ENCODE data around the gene TMEM269. TPM values are rescaled to one million over a fixed set of nuclear protein-coding genes. Genes with fewer than 3 reads are reported as not detected.

TMEM269 gene
- total and polyA plus RNA-seq, 10 of the 15 experiments (the other 5 are each of a cell fraction or from before 2014, with no cell fraction given): 0.02 to 0.26 (median 0.06) TPM; not detected in 2

GRCh38 chr1:42748461-42749410 lies 36.1 kb upstream of the TMEM269 start:
- Histone ChIP-seq H3K27me3 (replicated peaks in 1 of 2; ENCODE audit: control insufficient read depth in 2 of 2, insufficient read depth in 2 of 2, low read length in 1 of 2) (no peaks in the 10 kb centered on the region), H4K20me1 (ENCODE audit: control insufficient read depth, insufficient read depth) (no peaks in the 10 kb centered on the region), H2AFZ (ENCODE audit: control insufficient read depth, low read depth, low read length) (no peak overlapping the region), H3K79me2 (ENCODE audit: control insufficient read depth, insufficient read depth, low read length) (no peaks in the 10 kb centered on the region), H3K36me3 (ENCODE audit: control insufficient read depth in 2 of 2, insufficient read depth in 2 of 2, low read length in 1 of 2) (peaks cover 11% of the 10 kb centered on the region in 2 experiments; a peak in 3 of 4 replicates), H3K4me3 (no peak overlapping the region), H3K4me2 (ENCODE audit: control insufficient read depth, insufficient read depth) (no peak overlapping the region), H3K9me3 (replicated peaks; ENCODE audit: control insufficient read depth, insufficient read depth, low read length) (no peaks in the 10 kb centered on the region), H3K27ac (ENCODE audit: control insufficient read depth, insufficient read depth) (no peak overlapping the region), H3K4me1 (ENCODE audit: control insufficient read depth, insufficient read depth, low read length) (no peaks in the 10 kb centered on the region), H3K9ac (ENCODE audit: control insufficient read depth, insufficient read depth, low read length) (no peak overlapping the region)
- FAIRE-seq (no peak), DNase-seq (ENCODE audit: low read depth, low spot score) (no peak), ATAC-seq (no peak)
- POLR2A ChIA-PET: interaction anchor here (0.6 kb wide), 1 partner anchor 20 kb away, joined by 3 read pairs; no protein-coding TSS in a partner anchor
- TF ChIP-seq SKIL (IDR thresholded peaks at IDR 0.05; ENCODE audit: low read depth, poor library complexity, severe bottlenecking) (no peak), BHLHE40 (IDR thresholded peaks at IDR 0.05; ENCODE audit: borderline replicate concordance in 1 of 2, low read depth in 2 of 2, low read length in 1 of 2) (no peak), ZNF592 (IDR thresholded peaks at IDR 0.05) (no peak)
- CTCF ChIA-PET: interaction anchor here (0.6 to 1.5 kb wide), 6 partner anchors 14 to 403 kb away, joined by 3 to 4 read pairs (median 3); no protein-coding TSS in a partner anchor
- intact Hi-C loops (cut with micrococcal nuclease; ENCODE audit: unreplicated experiment) (loop anchor here (5.0 kb wide), 1 partner anchor 406 kb away; no protein-coding TSS in a partner anchor), in situ Hi-C loops (cut with MboI) (no loop called here)
- BruUV-seq (replicated peaks): no TSS peak
- SMC1A ChIA-PET (ENCODE audit: uncharacterized antibody, unreplicated experiment): interaction anchor here (1.5 kb wide), 1 partner anchor 18 kb away, joined by 4 read pairs; the partner anchor contains the start of genes C1orf50 and P3H1
- WGBS (ENCODE audit: insufficient coverage, insufficient replicate concordance, low lambda C conversion rate, missing lambda C conversion rate): 86% methylated on average over 14 of the region's 14 CpGs
- RAD21 ChIA-PET (ENCODE audit: unreplicated experiment): no interaction called here

All from GM12878 (cell line).